Activated CD8-positive, alpha-beta T cell treated with anti-CD3 and anti-CD28 coated beads for 36 hours (primary cell): ENCODE results near the gene PLSCR2. TPM values are rescaled to one million over a fixed set of nuclear protein-coding genes. Genes with fewer than 3 reads are reported as not detected.

Experiments
- ATAC-seq: fragments of 200-7000 bp; cut with Tn5 transposase; one replicate; pipeline ENCODE4 v1.10.0; 2021; ENCODE audit warnings: mild to moderate bottlenecking, moderate library complexity
- CTCF ChIA-PET: fragments of 350-600 bp; sonication (Branson Sonifier 250); formaldehyde crosslinking; loops from one replicate; lab custom pipeline; 2021; ENCODE audit warnings: antibody characterized with exemption; lab: Charles Lee
- POLR2A ChIA-PET: fragments of 350-600 bp; sonication (Branson Sonifier 250); formaldehyde crosslinking; loops from one replicate; lab custom pipeline; 2021; ENCODE audit warnings: antibody characterized with exemption; lab: Charles Lee
- DNase-seq: peaks from one replicate; pipeline ENCODE4 v3.0.0-alpha.2; 2020
- H3K27ac Mint-ChIP-seq: one replicate; pipeline ENCODE4 v1.8.0; 2021; ENCODE audit warnings: mild to moderate bottlenecking, mixed read lengths
- H3K27me3 Mint-ChIP-seq: one replicate; pipeline ENCODE4 v1.8.0; 2021; ENCODE audit warnings: mixed read lengths
- H3K36me3 Mint-ChIP-seq: one replicate; pipeline ENCODE4 v1.8.0; 2021; ENCODE audit warnings: low read depth, mixed read lengths
- H3K4me1 Mint-ChIP-seq: one replicate; pipeline ENCODE4 v1.8.0; 2021; ENCODE audit warnings: low read depth, mixed read lengths
- H3K4me3 Mint-ChIP-seq: one replicate; pipeline ENCODE4 v1.8.0; 2021; ENCODE audit warnings: mild to moderate bottlenecking, moderate library complexity, mixed read lengths
- H3K9me3 Mint-ChIP-seq: one replicate; pipeline ENCODE4 v1.8.0; 2021; ENCODE audit warnings: mixed read lengths
- CTCF ChIP-seq: fragments of 200-600 bp; IDR thresholded peaks from one replicate; pipeline ENCODE4 v1.8.0; 2022; ENCODE audit warnings: antibody characterized with exemption, mild to moderate bottlenecking
- intact Hi-C: fragments of 100-400 bp; cut with micrococcal nuclease; formaldehyde crosslinking; loops from one replicate; pipeline ENCODE4 v1.10.0; 2022
- total RNA-seq, 2 experiments: library from RNA; stranded (reverse); gene quantifications; one replicate each; pipeline ENCODE4 v1.2.3, GENCODE V29; 2021

Gene PLSCR2
- total RNA-seq, 2 experiments from 2014 or later: not detected

- POLR2A ChIA-PET: interaction anchor here (1.1 kb wide), 1 partner anchor 10 kb away, joined by 3 read pairs; no protein-coding TSS in a partner anchor
- no peak for TF ChIP-seq CTCF
These were observed 3.5 kb downstream of the PLSCR2 start for GRCh38 chr3:146465693-146466465.

DNA sequence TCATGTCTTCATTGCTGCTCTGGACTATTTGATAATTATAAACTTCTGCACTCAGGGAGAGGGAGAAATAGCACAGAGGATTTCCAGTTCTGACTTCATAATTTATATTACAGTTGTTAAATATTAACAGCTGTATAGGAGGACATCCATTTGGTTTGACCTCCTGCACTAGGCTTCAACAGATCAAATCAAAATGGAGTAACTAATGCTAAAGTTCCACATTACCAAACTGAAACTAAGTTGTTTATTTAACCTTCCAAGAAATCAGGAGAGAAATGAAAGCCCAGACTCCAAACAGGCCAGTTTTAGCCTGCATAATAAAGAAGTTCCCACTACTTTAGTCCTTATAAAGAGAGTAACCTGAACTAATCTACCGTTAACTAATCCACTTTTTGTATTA, 4.6 kb downstream of the PLSCR2 start:
- Mint-ChIP-seq H3K27me3 (no peaks in the 10 kb centered on the region), H3K4me1 (peaks cover 22% of the 10 kb centered on the region), H3K4me3 (no peak overlapping the region), H3K36me3 (no peaks in the 10 kb centered on the region), H3K27ac (no peak overlapping the region), H3K9me3 (no peaks in the 10 kb centered on the region)
- ATAC-seq (no peak), DNase-seq (no peak)
- ChIA-PET POLR2A (interaction anchor here (1.1 kb wide), 1 partner anchor 12 kb away, joined by 3 read pairs; no protein-coding TSS in a partner anchor), CTCF (no interaction called here)
- intact Hi-C loops: no loop called here
- TF ChIP-seq CTCF: no peak

More at GRCh38 chr3:146465693-146466465, 3.5 kb downstream of the PLSCR2 start:
- Mint-ChIP-seq H3K27me3 (no peaks in the 10 kb centered on the region), H3K4me3 (no peak overlapping the region), H3K4me1 (peaks cover 22% of the 10 kb centered on the region), H3K9me3 (no peaks in the 10 kb centered on the region), H3K27ac (no peak overlapping the region), H3K36me3 (no peaks in the 10 kb centered on the region)
- no peak for DNase-seq
- intact Hi-C loops: no loop called here
- CTCF ChIA-PET: no interaction called here
- no peak for ATAC-seq

GRCh38 chr3:146464005-146464595, 5.3 kb downstream of the PLSCR2 start:
- H3K36me3 Mint-ChIP-seq: no peaks in the 10 kb centered on the region
- DNase-seq (no peak), ATAC-seq (peak; percentile 65)
- no peaks in the 10 kb centered on the region for H3K9me3 Mint-ChIP-seq
- peaks cover 22% of the 10 kb centered on the region for H3K4me1 Mint-ChIP-seq
- intact Hi-C loops: no loop called here
- no peak overlapping the region for H3K4me3 Mint-ChIP-seq
- ChIA-PET CTCF (no interaction called here), POLR2A (no interaction called here)
- no peaks in the 10 kb centered on the region for H3K27me3 Mint-ChIP-seq
- TF ChIP-seq CTCF: no peak
- H3K27ac Mint-ChIP-seq: no peak overlapping the region

DNA sequence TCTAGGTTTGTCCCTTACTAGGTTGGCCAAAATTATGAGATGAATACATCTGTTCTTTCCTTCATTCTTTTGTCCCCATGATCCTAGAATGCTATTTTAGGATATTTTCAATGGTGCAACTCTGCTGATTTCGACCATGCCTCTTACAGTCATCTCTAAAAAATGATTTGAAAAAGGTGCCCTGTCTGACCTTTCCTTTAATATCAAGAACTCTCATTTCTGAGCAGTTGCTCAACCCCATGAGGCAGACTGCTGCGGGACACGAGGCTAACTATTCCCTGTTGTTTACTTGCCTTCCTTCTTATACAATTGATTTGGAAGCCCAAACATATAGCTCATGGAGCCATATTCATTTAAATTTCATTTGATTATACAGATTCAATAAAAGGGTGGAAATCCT, 14.6 kb downstream of the PLSCR2 start:
- H3K36me3 Mint-ChIP-seq: no peaks in the 10 kb centered on the region

More for the DNA sequence above, 14.6 kb downstream of the PLSCR2 start:
- DNase-seq (no peak), ATAC-seq (no peak)
- CTCF ChIA-PET: no interaction called here
- H3K27ac Mint-ChIP-seq: no peak overlapping the region
- no peak for TF ChIP-seq CTCF
- no peaks in the 10 kb centered on the region for H3K27me3 Mint-ChIP-seq
- H3K9me3 Mint-ChIP-seq: no peaks in the 10 kb centered on the region
- H3K4me1 Mint-ChIP-seq: no peaks in the 10 kb centered on the region
- intact Hi-C loops: no loop called here
- H3K4me3 Mint-ChIP-seq: no peak overlapping the region
- POLR2A ChIA-PET: interaction anchor here (1.0 kb wide), 1 partner anchor 20 kb away, joined by 3 read pairs; no protein-coding TSS in a partner anchor
